A375 (cell line): ENCODE measurements around the gene NXF2. TPM values are rescaled to one million over a fixed set of nuclear protein-coding genes. Genes with fewer than 3 reads are reported as not detected.

Source experiments
- total RNA-seq: library from RNA; depleted of rRNA; stranded (reverse); fragments of >200 nt; shearing (Covaris generic); gene quantifications from 2 replicates; pipeline ENCODE4 v1.2.3, GENCODE V29; 2014; rRNA removed

Gene NXF2
- 2.0 and 4.3 TPM in 2 replicates for total RNA-seq

GRCh38 chrX:102246893-102247292 is at the start of gene NXF2:
Gene NXF2 (plus strand): TSS chrX:102247167. CDS start chrX:102307079, 59,912 bp downstream.

DNA sequence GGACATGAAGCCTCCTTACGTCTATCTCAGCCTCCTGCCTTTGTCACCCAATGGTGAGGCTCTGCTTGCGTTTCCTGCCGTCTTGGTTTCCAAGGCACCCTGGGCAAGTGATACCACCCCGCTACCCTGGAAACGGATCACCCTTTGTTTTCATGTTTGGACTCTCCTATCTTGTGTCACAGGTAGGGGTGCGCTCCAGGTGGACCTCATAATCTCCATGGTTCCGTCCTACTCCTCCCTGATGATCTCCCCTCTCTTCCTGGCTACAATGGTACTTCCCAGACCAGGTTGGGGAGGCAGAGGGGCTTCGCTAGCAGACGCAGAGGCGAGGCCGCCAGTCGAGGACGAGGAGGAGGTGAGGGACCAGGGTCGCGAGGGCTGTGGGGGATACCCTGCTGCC is 32.0 kb upstream of the NXF2 start, which contains the start of gene TCP11X1:
Gene TCP11X1 (plus strand): TSS at position 316 of the 400 bp plus-strand sequence.

Other genes with a start within 250 kb of the NXF2 start
- gene TCEAL2, start 121.5 kb upstream of the NXF2 start, total RNA-seq, result 0.08 TPM in 1 of 2 replicates, not detected in the other
- not detected in 2 replicates for gene TCEAL6, start 104.7 kb upstream of the NXF2 start, total RNA-seq
- gene BEX5, start 91.2 kb upstream of the NXF2 start, total RNA-seq, result 1.4 and 2.5 TPM in 2 replicates
- not detected in 2 replicates for gene TCP11X1, start 31.9 kb upstream of the NXF2 start, total RNA-seq
- gene NXF2B, start 192.8 kb downstream of the NXF2 start, total RNA-seq, result 3.4 TPM in 1 of 2 replicates, not detected in the other
- not detected in 2 replicates for gene TCP11X2, start 224.6 kb downstream of the NXF2 start, total RNA-seq